HG03565 (cell line): ENCODE measurements around the gene ANAPC16.
"Not testable (repeated sequence)": the region's sequence is repeated elsewhere in the genome, so short reads cannot be mapped to it uniquely, and the experiment has no call there.

Experiments used
- ATAC-seq: cut with Tn5 transposase; IDR thresholded peaks from one replicate; pipeline ENCODE4 v1.9.1; 2021; ENCODE audit warnings: mild to moderate bottlenecking, moderate library complexity; ENCODE audit not compliant: unreplicated experiment

Gene ANAPC16

GRCh38 chr10:72277340-72277995 lies 61.7 kb downstream of the ANAPC16 start:
- ATAC-seq, result no peak

GRCh38 chr10:72277996-72278667 lies 62.3 kb downstream of the ANAPC16 start:
- no peak for ATAC-seq

- no peak for ATAC-seq
These were observed 63.0 kb downstream of the ANAPC16 start for GRCh38 chr10:72278668-72279393.

- ATAC-seq, result not testable (repeated sequence)
These were observed 63.8 kb downstream of the ANAPC16 start for GRCh38 chr10:72279587-72279986.

GRCh38 chr10:72283131-72283530 lies 67.3 kb downstream of the ANAPC16 start:
- no peak for ATAC-seq
